Peyer's patch (tissue), 4 donors: ENCODE measurements around the gene ASB15.

Experiments
- CTCF ChIP-seq, 6 experiments: fragments of 450-650 bp in 4 of 6; fragments of 200-600 bp in 2 of 6; sonication (generic) in 1 of 6; IDR thresholded peaks; one replicate each; pipeline ENCODE4 v1.5.1; 2017 to 2019; ENCODE audit warnings: antibody characterized with exemption in 6 of 6, mild to moderate bottlenecking in 3 of 6, moderate library complexity in 1 of 6
- POLR2A ChIP-seq, 2 donors: fragments of 450-650 bp; IDR thresholded peaks; one replicate each; pipeline ENCODE4 v1.5.1; 2017; ENCODE audit warnings: antibody characterized with exemption in 2 of 2, mild to moderate bottlenecking in 2 of 2, moderate library complexity in 2 of 2

- TF ChIP-seq CTCF (IDR thresholded peaks at IDR 0.05) (no peak), POLR2A (IDR thresholded peaks at IDR 0.05) (no peak)
Observed at GRCh38 chr7:123662755-123663154, 61.1 kb downstream of the ASB15 start.
